OCI-LY3 (cell line): Measurements from ENCODE around the gene PPHLN1.

ENCODE experiments used
- EZH2phosphoT487 ChIP-seq: fragments of 200-600 bp; shearing (Covaris generic); IDR thresholded peaks from 2 replicates; pipeline ENCODE4 v1.6.1; 2018; ENCODE audit warnings: antibody characterized with exemption, mixed run types, low read depth
- TF ChIP-seq, protein P1 (sequence below): fragments of 200-600, 300-600 bp; sonication (generic); IDR thresholded peaks from 2 replicates; pipeline ENCODE4 v1.5.1; 2014; ENCODE audit warnings: antibody characterized with exemption, low read length, low read depth

- TF ChIP-seq, protein P1, sequence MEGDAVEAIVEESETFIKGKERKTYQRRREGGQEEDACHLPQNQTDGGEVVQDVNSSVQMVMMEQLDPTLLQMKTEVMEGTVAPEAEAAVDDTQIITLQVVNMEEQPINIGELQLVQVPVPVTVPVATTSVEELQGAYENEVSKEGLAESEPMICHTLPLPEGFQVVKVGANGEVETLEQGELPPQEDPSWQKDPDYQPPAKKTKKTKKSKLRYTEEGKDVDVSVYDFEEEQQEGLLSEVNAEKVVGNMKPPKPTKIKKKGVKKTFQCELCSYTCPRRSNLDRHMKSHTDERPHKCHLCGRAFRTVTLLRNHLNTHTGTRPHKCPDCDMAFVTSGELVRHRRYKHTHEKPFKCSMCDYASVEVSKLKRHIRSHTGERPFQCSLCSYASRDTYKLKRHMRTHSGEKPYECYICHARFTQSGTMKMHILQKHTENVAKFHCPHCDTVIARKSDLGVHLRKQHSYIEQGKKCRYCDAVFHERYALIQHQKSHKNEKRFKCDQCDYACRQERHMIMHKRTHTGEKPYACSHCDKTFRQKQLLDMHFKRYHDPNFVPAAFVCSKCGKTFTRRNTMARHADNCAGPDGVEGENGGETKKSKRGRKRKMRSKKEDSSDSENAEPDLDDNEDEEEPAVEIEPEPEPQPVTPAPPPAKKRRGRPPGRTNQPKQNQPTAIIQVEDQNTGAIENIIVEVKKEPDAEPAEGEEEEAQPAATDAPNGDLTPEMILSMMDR = no peak
- TF ChIP-seq EZH2phosphoT487 = no peak
Measured at GRCh38 chr12:42482041-42482747, 156.2 kb downstream of the PPHLN1 start.
